ENCODE data around the gene DNAI4. TPM values are rescaled to one million over a fixed set of nuclear protein-coding genes. Genes with fewer than 3 reads are reported as not detected.
"Not testable (repeated sequence)": the region's sequence is repeated elsewhere in the genome, so short reads cannot be mapped to it uniquely, and the experiment has no call there.

Gene DNAI4
- polyA plus RNA-seq, 1 donor: 4.3 TPM

DNA sequence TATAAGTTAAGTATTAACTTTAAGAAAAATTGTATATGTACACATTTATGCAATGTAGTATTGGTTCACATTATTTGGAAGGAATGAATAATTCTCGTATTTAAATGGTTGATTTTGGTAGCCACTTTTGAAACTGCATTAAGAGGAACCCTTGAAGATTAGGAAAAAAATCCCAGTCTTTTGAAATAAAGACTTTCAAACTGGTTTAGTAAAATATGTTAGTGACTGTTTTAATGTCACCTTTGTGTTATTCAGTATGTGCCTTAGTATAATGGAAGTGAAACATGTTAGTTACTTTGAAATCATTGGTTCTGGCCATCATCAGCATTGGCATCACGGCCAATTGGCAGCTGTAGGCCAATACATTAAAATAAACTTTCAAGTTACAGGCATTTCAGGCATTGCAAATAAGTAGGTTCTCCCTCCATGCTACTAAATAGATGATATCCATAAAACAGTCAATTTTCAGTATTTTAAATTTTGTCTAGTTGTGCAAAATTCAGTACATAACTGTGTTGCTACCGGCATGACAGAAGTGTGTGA, 4.6 kb upstream of the DNAI4 start:
- no peak for DNase-seq (ENCODE audit: low read depth)

- DNase-seq (ENCODE audit: low read depth): no peak
These were observed 2.9 kb upstream of the DNAI4 start for GRCh38 chr1:66927528-66927927.

DNA sequence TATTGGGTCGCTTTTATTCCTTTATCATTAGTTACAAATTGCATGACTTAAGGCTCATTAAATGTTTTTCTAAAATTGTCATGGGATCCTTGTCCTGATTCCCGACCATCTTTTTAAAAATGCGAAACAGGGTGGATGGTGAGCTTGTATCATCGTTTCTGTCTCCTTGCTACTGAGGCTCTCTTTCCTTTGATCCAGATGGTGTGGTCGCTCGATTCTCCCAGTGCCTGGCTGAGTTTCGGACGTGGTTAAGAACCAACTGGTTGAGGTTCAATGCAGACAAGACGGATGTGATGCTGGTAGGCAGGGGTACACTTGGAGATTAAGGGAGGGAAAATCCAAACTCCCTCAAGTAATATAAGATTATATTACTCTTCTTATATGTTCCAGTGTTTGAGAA, 1.3 kb upstream of the DNAI4 start:
- DNase-seq (ENCODE audit: low read depth): no peak

GRCh38 chr1:66925558-66925910, 878 bp upstream of the DNAI4 start:
- DNase-seq (ENCODE audit: low read depth): no peak

- DNase-seq (ENCODE audit: low read depth): no peak
These were observed 4.1 kb downstream of the DNAI4 start for GRCh38 chr1:66920543-66920942.

GRCh38 chr1:66919828-66920227, 4.8 kb downstream of the DNAI4 start:
- no peak for DNase-seq (ENCODE audit: low read depth)

DNA sequence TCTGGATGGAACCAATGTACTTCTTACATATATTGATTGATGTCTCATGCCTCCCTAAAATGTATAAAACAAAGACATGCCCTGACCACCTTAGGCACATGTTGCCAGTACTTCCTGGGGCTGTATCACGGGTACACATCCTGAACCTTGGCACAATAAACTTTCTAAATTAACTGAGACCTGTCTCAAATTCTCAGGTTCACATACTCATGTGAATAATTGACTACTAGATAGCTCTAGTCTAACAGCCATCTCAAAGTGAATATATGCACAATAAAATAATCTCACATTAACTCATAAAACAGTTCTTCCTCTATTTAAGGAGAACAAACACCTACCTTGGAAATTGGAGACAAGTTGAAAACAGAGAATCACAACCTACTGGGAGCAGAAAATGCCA, 5.6 kb downstream of the DNAI4 start:
- no peak for DNase-seq (ENCODE audit: low read depth)

DNA sequence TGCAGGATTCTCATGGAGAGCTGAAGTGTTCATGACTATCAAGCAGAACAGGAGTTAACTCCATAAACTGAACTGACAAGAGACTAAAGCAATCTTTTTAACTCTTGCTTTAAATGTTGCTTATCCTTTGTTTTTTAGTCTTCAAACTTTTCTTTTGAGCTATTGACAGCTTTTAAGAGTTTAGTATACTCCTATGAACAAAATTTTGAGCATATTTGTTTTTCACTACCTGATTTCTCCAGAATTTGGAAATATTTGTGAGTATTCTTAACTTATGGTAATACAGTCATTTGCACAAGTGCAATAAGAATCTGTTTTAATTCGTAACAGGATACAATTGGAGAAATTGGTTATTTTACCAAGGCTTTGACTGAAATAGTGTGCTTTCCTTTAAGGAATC, 7.2 kb downstream of the DNAI4 start:
- DNase-seq (ENCODE audit: low read depth): no peak

GRCh38 chr1:66916320-66916719, 8.3 kb downstream of the DNAI4 start:
- DNase-seq (ENCODE audit: low read depth): no peak

GRCh38 chr1:66915203-66915602, 9.5 kb downstream of the DNAI4 start:
- DNase-seq (ENCODE audit: low read depth): not testable (repeated sequence)

- no peak for DNase-seq (ENCODE audit: low read depth)
These were observed 30.9 kb downstream of the DNAI4 start for GRCh38 chr1:66893712-66894111.

DNA sequence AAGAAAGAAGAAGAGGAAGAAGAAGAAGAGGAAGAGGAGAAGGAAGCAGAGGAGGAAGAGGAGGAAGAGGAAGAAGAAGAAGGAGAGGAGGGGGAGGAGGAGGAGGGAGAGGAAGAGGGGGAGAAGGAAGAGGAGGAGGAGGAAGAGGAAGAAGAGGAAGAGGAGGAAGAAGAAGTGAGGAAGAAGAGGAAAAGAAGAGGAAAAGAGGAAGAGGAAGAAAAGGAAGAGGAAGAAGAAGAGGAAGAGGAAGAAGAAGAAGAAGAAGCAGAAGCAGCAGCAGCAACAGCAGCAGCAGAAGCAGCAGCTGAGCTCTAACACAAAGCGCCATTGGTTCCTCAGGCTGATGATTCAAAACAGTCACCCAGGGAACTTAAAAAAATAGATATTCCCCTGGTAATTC, 34.0 kb downstream of the DNAI4 start:
- DNase-seq (ENCODE audit: low read depth): no peak

GRCh38 chr1:66889030-66889429, 35.6 kb downstream of the DNAI4 start:
- no peak for DNase-seq (ENCODE audit: low read depth)

DNA sequence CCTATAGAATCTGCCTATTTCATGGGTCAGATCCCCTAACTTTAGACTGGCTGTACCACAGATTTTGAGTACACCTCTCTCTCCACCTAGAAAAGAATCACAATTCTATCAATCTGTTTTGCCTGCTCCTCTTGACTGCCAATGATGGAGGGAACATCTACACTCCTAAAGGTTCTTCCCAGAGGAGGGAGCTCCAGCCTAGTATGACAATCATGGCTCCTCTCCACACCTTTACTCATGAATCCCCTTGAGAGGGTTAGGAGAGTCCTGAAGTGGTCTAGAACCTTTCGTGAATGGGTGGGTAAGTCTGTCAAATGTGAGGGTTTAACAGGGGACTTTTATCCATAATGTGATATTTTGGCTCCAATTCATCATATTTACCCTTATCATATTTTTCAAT, 48.0 kb downstream of the DNAI4 start:
- DNase-seq (ENCODE audit: low read depth): no peak

- no peak for DNase-seq (ENCODE audit: low read depth)
These were observed 51.5 kb downstream of the DNAI4 start for GRCh38 chr1:66873111-66873510.

DNA sequence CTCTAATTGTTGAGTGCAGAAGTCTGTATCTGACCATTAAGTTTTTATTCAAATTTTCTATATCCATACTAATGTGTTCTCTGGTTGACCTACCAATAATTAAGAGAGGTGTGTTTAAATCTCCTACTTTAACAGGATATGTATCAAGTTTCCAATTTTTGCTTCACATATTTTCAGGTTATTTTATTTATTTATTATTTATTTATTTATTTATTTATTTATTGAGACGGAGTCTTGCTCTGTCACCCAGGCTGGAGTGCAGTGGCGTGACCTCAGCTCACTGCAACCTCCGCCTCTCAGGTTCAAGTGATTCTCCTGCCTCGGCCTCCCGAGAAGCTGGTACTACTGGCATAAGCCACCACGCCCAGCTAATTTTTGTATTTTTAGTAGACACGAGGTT, 52.6 kb downstream of the DNAI4 start:
- DNase-seq (ENCODE audit: low read depth): not testable (repeated sequence)

DNA sequence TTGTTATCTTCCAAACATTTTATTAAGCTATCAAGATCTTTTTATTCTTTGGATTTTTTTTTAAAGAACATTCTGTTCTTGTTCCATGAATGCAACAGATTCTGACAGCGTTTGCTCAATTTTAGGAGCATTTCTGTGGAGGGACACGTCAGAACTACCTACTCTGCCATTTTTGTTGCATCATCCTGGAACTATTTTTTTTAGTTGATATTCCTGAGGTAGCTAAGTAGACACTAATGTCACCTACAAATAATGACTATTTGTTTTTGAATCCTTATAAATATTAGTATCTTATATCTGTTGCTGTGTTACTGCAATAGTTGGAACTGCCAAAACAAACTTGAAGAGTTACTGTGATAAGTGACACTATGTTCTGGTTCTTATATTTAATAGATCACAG, 57.2 kb downstream of the DNAI4 start:
- DNase-seq (ENCODE audit: low read depth): no peak

DNA sequence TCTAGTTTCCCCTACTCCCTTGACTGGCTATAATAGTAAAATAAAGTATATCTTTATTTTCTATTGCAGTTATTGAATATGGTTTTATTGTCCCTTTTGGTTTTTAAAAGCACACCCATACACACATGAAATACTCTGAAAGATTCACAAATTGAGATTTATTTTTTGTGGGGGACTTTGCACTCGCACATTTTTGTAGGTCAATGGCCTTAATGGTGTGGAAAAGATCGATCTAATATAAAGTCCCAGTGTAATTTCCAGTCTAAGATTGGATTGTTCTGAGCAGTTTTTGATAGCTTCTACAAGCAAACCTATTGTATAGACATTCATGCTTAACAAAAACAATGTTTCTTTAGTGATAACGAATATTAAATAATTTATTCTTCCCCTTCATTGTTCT, 64.1 kb downstream of the DNAI4 start:
- no peak for DNase-seq (ENCODE audit: low read depth)

GRCh38 chr1:66853379-66853778, 71.3 kb downstream of the DNAI4 start:
- no peak for DNase-seq (ENCODE audit: low read depth)

GRCh38 chr1:66852870-66853269, 71.8 kb downstream of the DNAI4 start:
- DNase-seq (ENCODE audit: low read depth): no peak

DNA sequence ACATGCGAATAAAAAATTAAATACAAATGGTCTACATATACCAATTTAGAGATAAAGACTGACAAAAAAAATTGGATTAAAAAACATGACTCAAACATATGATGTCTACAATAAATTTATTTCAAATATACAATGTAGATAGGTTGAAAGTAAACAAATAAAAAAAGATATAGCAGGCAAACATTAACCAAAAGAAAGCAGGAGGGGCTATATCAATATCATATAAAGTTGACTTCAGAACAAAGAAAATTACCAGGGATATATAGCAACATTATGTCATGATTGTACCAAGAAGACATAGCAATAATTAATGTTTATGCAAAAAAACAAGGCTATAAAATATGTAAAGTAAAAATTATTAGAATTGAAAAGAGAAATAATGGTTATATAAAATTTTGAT, 73.7 kb downstream of the DNAI4 start:
- no peak for DNase-seq (ENCODE audit: low read depth)

- no peak for DNase-seq (ENCODE audit: low read depth)
These were observed 76.5 kb downstream of the DNAI4 start for GRCh38 chr1:66848193-66848592.

DNA sequence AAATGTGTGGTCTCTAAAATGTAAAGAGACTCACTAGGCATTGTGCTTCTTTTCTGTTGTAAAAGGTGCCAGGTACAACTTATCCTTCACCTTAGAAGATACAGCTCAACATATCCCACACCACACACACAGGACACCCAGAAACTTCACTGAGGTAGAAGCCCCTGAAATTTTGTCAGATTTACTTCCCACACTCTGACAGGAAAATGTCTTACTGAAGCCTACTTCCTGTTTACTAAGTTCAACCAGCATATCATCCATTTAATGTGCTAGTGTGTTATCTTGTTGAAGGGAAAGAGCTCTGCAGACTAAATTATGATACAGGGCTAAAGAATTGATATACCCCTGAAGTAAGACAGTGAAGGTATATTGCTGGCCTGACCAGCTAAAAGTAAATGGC, 83.7 kb downstream of the DNAI4 start:
- no peak for DNase-seq (ENCODE audit: low read depth)

GRCh38 chr1:66834926-66835325, 89.7 kb downstream of the DNAI4 start:
- DNase-seq (ENCODE audit: low read depth): no peak

- no peak for DNase-seq (ENCODE audit: low read depth)
These were observed 91.5 kb downstream of the DNAI4 start for GRCh38 chr1:66833112-66833511.
